Epidermal melanocyte (primary cell): Measurements from ENCODE around the gene MMP24.
A peak's percentile ranks its signal among the peaks of the same experiment; 100 is the strongest.
"Not testable (repeated sequence)": the region's sequence is repeated elsewhere in the genome, so short reads cannot be mapped to it uniquely, and the experiment has no call there.

Experiments used
- DNase-seq: peaks from one replicate; pipeline ENCODE4 v3.0.0; 2011; ENCODE audit warnings: low spot score; ENCODE audit not compliant: insufficient read length

MMP24 gene

DNA sequence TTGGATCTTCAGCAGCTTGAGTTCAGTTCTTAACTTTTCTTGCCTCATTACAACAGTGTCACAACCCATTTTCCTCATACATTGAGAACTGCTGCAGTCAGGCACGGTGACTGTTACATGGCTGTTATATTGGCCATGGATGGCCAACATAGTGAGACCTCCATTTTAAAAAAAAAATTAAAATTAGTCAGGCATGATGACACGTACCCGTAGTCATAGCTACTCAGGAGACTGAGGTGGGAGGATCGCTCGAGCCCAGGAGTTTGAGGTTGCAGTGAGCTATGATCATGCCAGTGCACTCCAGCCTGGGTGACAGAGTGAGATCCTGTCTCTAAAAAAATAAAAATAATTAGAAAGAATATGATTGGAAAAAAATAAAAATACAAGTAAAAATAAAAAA lies 9.9 kb upstream of the MMP24 start:
- DNase-seq: no peak

GRCh38 chr20:35223941-35224340 lies 2.5 kb upstream of the MMP24 start:
- DNase-seq: no peak

DNA sequence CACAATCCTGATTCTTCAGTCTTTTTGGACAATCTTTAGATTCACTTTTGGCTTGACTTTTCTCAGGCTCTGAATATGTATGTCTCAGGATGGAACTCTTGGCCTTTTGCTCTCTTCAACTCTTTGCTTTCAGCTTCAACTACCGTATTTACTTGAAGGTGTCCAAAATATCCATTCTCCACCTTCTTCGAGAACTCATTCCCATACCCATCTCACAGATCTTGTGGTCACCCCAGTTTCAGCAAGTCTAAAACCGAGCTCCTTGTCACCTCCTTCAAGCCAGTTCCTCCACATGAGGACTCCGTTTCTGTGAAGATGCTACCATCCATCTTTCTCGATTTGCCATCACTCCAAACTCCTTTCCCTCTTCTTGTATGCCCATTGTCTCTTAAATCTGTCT lies 2.0 kb upstream of the MMP24 start:
- DNase-seq: no peak

- DNase-seq: no peak
These were observed 968 bp upstream of the MMP24 start for GRCh38 chr20:35225319-35226125.

DNA sequence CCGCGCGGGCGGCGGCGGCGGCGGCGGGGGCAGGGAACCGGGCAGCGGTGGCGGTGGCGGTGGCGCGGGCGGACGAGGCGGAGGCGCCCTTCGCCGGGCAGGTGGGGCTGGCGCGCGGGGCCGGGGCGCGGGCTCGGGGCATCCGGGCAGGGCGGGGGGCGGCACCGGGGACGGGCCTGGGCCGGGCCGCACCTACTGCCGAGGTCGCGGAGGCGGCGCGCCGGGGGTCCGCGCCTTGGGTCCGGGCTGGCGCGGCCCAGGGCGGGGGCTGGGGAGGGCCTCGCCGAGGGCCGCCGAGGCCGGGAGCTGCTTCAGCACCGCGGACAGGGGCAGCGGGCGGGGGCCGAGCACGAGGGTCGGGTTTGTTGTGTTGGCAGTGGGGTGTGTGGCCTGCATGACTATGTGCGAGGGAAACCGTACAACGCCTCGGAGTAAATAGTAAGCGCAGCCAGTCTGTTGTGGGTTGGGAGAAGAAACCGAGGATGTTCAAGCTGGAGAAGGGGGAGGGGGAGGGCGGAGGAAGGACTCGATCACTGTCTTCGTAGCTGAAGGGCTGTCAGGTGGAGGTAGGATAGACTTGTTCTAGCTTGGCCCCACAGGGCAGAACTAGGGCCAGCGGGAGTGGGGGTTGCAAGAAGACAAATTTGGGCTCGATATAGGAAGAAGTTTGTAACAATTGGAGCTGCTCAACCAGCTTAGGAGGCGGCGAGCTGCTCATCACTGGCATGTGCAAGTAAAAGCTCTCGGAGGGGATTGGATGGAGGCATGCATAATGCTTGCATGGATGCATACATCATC lies 593 bp downstream of the MMP24 start:
- peak; percentile 52 for DNase-seq

- DNase-seq: no peak
These were observed 6.1 kb downstream of the MMP24 start for GRCh38 chr20:35232575-35232974.

DNA sequence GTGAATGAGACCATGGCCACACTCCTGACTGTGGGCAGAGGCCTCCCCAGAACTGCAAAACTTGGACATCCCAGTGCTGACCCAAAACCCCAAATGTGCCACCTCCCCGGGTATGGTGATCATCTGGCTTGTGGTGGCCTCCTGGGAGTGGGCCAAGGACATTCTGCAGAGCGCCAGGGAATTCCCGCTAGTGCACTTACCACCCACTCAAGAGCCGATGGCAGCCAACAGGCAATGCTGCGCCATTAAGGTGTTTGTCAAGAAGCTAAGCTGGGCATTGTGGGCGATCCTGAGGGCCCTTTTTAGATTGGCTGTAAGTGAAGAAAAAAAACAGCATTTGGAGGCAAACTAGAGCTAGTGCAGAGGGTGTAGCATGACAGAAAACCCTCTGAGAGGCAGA lies 9.4 kb downstream of the MMP24 start:
- DNase-seq: no peak

GRCh38 chr20:35237486-35237885 lies 11.0 kb downstream of the MMP24 start:
- DNase-seq: peak; percentile 60

GRCh38 chr20:35238170-35238569 lies 11.7 kb downstream of the MMP24 start:
- no peak for DNase-seq

DNA sequence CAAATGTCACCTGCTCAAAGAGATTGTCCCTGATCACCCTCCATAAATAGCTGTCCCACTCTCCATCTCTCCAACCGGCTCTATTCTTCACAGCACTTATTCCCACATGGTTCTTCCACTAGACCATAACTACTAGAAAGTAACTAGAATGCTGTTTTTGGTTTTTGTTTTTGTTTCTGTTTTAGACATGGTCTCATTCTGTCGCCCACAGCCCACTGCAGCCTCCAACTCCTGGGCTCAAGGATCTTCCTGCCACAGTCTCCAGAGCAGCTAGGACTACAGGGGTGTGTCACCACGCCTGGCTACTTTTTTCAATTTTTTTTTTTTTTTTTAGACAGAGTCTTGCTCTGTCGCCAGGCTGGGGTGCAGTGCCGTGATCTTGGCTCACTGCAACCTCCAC lies 12.2 kb downstream of the MMP24 start:
- DNase-seq: no peak

DNA sequence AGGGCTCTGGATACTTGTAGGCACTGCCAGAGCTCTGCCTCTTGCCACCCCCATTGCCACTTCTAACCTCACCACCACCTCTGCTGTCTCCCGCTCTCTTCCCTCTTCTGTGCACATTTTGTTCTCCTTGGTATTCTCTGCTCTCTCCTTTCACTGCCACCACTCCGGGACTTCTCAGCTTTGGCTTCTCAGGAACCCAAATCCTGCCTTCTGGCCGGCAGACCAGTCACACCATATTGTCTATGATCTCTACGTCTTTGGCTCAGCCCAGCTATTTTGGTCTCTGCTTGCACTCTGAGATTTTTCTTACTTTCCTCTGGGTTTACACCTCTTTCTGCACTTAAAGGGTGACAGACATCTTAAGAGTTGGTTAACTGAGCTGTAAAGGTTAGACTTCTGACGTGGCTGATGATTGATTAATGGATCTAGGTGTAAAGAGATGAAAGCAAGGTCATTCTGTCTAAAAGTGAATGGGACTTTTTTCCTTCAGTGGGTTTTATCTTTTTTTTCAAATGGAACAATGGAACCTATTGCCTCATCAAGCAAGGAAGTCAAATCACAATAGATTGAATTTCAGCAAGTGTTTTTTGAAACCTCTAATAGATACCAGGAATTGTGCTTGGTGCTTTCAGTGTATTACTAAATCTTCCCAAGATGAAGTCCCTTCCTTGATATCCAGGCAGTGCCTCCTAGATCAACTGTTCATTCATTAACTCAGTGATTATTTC lies 13.8 kb downstream of the MMP24 start:
- DNase-seq: no peak

DNA sequence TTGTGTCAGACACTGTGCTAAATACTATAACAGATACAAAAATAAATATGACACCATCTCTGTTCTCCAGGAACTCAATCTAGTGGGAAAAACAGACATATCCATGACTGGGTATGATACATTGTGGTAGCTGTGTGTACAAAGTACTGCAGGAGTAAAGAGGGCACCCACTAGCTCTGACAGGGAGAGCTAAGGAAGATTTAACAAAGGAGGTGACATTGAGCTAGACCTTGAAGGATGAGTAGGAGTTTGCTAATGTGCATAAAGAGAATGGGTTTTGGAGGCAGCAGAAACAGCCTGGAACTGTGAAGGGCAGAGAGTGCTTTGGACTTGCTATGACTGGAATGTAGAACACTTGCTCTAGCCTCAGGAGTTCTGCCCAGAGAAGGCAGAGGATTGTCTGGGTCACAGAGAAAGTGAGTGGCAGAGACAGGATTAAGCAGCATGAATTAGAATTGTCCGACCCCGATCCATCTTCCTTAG lies 14.4 kb downstream of the MMP24 start:
- DNase-seq: no peak

- DNase-seq: no peak
These were observed 16.8 kb downstream of the MMP24 start for GRCh38 chr20:35243317-35243716.

DNA sequence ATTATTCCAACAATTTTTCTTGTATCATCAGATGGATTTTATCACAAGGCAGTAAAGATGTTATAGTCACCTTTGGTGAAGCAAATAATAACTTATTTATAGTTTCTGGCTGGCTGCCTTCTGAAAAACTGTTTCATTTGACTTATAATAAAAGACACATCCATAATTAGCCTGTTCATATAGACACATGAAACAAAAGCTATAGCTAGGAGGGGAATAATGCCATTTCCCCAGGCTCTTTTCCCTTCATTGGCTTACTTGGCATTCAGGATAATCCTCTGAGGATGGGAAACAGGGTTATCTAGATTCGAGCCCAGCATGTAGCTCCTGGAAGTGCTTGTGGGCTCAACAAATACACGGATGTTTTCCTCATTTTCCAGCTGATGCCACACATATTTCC lies 17.5 kb downstream of the MMP24 start:
- no peak for DNase-seq

DNA sequence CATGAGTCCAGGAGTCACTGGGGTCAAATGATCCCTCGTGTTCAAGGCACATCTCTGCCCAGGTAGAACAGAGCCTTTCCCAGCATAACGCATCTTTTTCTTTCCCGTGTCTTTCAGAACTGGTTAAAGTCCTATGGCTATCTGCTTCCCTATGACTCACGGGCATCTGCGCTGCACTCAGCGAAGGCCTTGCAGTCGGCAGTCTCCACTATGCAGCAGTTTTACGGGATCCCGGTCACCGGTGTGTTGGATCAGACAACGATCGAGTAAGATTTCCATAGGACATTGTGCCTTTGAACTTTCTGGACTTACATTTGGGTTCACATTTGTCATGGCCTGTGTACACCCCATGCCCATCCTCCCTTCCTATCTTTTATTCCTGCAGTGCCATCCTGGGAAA lies 20.2 kb downstream of the MMP24 start:
- no peak for DNase-seq

DNA sequence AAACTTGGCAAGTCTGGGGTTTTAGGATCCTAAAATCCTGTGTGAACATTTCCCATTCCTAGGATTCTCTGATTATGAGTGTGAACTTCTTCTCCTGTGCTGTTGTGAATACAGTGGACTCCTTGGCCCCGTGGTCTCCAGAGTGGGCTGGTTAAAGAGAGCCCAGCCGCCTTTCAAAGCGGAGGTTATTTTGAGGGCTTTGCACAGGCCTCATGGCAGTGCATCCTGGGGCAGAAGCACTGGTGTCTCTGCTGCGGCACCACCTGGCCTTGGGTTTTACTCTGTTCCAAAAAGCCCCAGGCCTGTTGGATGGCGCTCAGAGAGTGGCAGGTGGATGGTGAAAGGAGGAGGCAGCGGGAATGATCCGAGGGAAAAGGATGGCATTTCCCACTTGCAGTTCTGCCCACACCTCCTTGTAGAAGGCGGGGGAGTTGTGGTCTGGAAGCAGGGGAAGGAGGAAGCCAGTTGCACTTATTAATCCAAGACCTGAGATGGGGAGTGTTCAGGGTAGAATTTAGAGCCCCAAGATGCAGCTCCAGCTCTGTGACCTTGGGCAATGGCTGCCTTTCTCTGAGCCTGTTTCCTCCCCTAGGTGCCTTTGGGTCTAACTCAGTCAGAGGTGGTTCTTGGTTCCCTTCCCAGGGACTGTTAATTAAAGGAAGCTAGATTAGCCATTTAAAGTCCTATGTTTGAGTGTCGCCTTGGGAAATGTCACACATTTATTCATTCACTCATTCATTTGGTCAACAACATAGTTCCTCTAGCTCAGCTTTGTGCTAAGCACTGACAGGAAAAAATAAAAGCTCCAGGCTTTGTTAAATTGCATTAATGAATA lies 22.4 kb downstream of the MMP24 start:
- DNase-seq: no peak

DNA sequence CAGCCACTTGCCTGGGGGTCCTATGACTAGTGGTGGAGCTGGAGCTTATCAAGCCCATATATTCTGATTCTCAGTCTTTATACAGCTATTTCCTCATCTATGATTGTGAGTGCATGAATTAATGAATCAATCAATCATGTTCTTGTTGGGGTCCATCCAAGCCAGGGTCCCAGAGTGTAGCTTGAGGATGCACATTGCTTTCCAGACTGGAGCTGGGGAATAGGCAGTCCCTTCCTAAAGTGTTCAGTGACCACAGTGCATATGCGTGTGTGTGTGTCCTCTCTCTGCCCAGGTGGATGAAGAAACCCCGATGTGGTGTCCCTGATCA lies 25.1 kb downstream of the MMP24 start:
- no peak for DNase-seq

DNA sequence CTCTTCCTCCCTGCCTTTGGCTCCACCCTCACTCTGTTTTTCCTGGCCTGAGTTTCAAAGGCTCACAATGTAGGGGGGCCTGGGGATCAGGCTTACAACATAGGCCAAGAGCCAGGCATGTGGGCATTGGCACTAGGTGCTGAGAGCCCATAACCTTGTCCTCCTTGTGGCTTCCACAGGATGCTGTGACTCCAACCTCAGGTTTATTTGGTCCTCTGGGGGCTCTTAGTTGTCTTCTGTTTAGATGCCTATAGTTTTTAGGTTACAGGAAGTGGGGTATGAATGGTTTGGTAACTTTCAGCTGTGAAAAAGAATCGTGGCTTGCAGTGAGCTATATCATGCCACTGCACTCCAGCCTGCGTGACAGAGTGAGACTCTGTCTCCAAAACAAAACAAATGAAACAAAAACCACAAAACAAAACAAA lies 25.6 kb downstream of the MMP24 start:
- DNase-seq: no peak

DNA sequence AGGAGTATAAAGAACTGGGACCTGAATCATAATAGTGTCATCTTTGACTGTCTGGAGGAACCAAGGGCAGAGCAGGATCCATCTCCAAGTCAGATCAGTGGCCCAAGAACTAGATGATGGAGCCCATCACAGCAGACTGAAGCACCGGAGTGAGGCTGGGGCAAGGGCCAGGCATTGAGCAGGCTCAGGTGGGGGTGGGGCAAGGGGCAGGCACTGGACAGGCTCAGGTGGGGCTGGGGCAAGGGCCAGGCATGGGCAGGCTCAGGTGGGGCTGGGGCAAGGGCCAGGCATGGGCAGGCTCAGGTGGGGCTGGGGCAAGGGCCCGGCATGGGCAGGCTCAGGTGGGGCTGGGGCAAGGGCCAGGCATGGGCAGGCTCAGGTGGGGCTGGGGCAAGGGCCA lies 26.1 kb downstream of the MMP24 start:
- not testable (repeated sequence) for DNase-seq

DNA sequence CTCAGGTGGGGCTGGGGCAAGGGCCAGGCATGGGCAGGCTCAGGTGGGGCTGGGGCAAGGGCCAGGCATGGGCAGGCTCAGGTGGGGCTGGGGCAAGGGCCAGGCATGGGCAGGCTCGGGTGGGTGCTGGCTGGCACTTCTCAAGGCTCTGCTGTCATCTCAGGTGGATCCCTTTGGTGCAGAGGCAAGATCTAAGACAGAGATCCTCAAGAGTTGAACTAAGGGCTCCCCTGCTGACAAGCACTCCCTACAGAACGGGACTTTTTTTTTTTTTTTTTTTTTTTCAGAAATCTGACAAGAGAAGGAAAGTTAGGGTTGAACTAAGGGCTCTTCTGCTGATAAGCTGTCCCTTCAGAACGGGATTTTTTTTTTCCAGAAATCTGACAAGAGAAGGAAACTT lies 26.5 kb downstream of the MMP24 start:
- no peak for DNase-seq

GRCh38 chr20:35254448-35254999 lies 28.0 kb downstream of the MMP24 start:
- no peak for DNase-seq
